K562 (cell line): ENCODE results near the gene HS3ST3A1. TPM values are rescaled to one million over a fixed set of nuclear protein-coding genes. Genes with fewer than 3 reads are reported as not detected.

Experiments
- FOXA3 ChIP-seq, 2 experiments: fragments of 450-650 bp in 1 of 2; sonication (generic) in 1 of 2; formaldehyde crosslinking; IDR thresholded peaks in 1 of 2; conservative IDR thresholded peaks in 1 of 2; 2 replicates each; pipeline versions ENCODE4 v1.4.0 to v1.8.0; 2020 to 2022; ENCODE audit warnings: mild to moderate bottlenecking in 2 of 2, missing genetic modification reagents in 1 of 2
- FOXJ3 ChIP-seq: sonication (generic); formaldehyde crosslinking; IDR thresholded peaks from 2 replicates; pipeline ENCODE4 v1.4.0; 2020; ENCODE audit warnings: mild to moderate bottlenecking, missing genetic modification reagents
- GABPB2 ChIP-seq: fragments of 250-450 bp; sonication (Bioruptor Pico); conservative IDR thresholded peaks from 2 replicates; pipeline ENCODE4 v1.5.1; 2021; ENCODE audit warnings: mild to moderate bottlenecking
- HES1 ChIP-seq: fragments of 450-650 bp; IDR thresholded peaks from 2 replicates; pipeline ENCODE4 v1.6.1; 2016; ENCODE audit warnings: low read depth, mild to moderate bottlenecking, moderate library complexity
- HEY1 ChIP-seq: fragments of 250-450 bp; sonication (Bioruptor Pico); IDR thresholded peaks from 2 replicates; pipeline ENCODE4 v1.5.0; 2020; ENCODE audit warnings: mild to moderate bottlenecking, moderate library complexity, borderline replicate concordance
- HMGN3 ChIP-seq: IDR thresholded peaks from 2 replicates; pipeline ENCODE4 v1.6.1; 2011; ENCODE audit warnings: borderline replicate concordance, low read depth, mild to moderate bottlenecking, mixed read lengths, low read length; ENCODE audit not compliant: insufficient read length; ENCODE audit errors: extremely low read depth
- KLF13 ChIP-seq: fragments of 450-650 bp; IDR thresholded peaks from 2 replicates; pipeline ENCODE4 v1.6.1; 2016; ENCODE audit warnings: missing genetic modification characterization, low read depth, mild to moderate bottlenecking, missing compliant biosample characterization, moderate library complexity, borderline replicate concordance
- MEIS2 ChIP-seq: fragments of 450-650 bp; IDR thresholded peaks from 2 replicates; pipeline ENCODE4 v1.6.1; 2014; ENCODE audit warnings: mild to moderate bottlenecking; ENCODE audit not compliant: partially characterized antibody
- PRPF4 ChIP-seq: fragments of 200-400 bp; formaldehyde crosslinking; IDR thresholded peaks from one replicate; pipeline ENCODE4 v1.6.1; 2017; ENCODE audit warnings: low read length, low read depth, mild to moderate bottlenecking; ENCODE audit not compliant: insufficient read depth, poor library complexity, severe bottlenecking
- RAD21 ChIP-seq, 2 experiments: fragments of 250-450 bp in 1 of 2; fragments of 450-650 bp in 1 of 2; sonication (Bioruptor Pico) in 1 of 2; formaldehyde crosslinking in 1 of 2; IDR thresholded peaks in 1 of 2; conservative IDR thresholded peaks in 1 of 2; 2 replicates each; pipeline versions ENCODE4 v1.4.0 to v1.8.0; 2020 to 2022; ENCODE audit warnings: mild to moderate bottlenecking in 2 of 2, moderate library complexity in 1 of 2
- RBFOX2 ChIP-seq: fragments of 200-400 bp; formaldehyde crosslinking; IDR thresholded peaks from 2 replicates; pipeline ENCODE4 v1.6.1; 2017; ENCODE audit warnings: low read depth, mild to moderate bottlenecking, low read length, moderate library complexity
- TAF1 ChIP-seq: IDR thresholded peaks from 2 replicates; pipeline ENCODE4 v1.6.1; 2011; ENCODE audit warnings: mild to moderate bottlenecking, low read length, moderate library complexity; ENCODE audit not compliant: insufficient read depth, control insufficient read depth, severe bottlenecking; ENCODE audit errors: extremely low read depth
- ZBTB34 ChIP-seq: fragments of 250-450 bp; sonication (Bioruptor Pico); IDR thresholded peaks from 2 replicates; pipeline ENCODE4 v1.8.0; 2021; ENCODE audit warnings: mild to moderate bottlenecking, moderate library complexity
- ZEB2 ChIP-seq: fragments of 450-650 bp; IDR thresholded peaks from 2 replicates; pipeline ENCODE4 v1.6.1; 2016
- ZNF444 ChIP-seq: fragments of 250-450 bp; sonication (Bioruptor Pico); IDR thresholded peaks from 2 replicates; pipeline ENCODE4 v1.4.0; 2020; ENCODE audit warnings: mild to moderate bottlenecking, moderate library complexity
- ZNF57 ChIP-seq: fragments of 450-650 bp; formaldehyde crosslinking; IDR thresholded peaks from 2 replicates; pipeline ENCODE4 v1.4.0; 2020; ENCODE audit warnings: mild to moderate bottlenecking, moderate library complexity
- ZNF778 ChIP-seq: fragments of 450-650 bp; formaldehyde crosslinking; IDR thresholded peaks from 2 replicates; pipeline ENCODE4 v1.4.0; 2020; ENCODE audit warnings: mild to moderate bottlenecking, moderate library complexity
- polyA plus RNA-seq, 8 experiments: library from polyadenylated mRNA; depleted of rRNA in 4 of 8; stranded (reverse) in 5 of 8; unstranded in 3 of 8; fragments of >200 nt; fragmentation: Nextera tagmentation in 2 of 8; fragmentation: Illumina TruSeq in 1 of 8; extraction: Ambion mirVana in 2 of 8; extraction: Trizol in 1 of 8; gene quantifications; 2 replicates each; pipeline versions ENCODE4 v1.2.1 to v1.2.3, GENCODE V29; 2011 to 2014; ENCODE audit warnings: inconsistent platforms in 1 of 8, missing spikeins in 1 of 8
- total RNA-seq, 7 experiments: library from RNA; depleted of rRNA in 6 of 7; stranded (reverse); fragments of >200 nt in 6 of 7; fragmentation: Illumina TruSeq in 2 of 7; extraction: Trizol in 2 of 7; gene quantifications; 2 replicates each; pipeline versions ENCODE4 v1.2.1 to v1.2.3, GENCODE V29; 2011 to 2021; ENCODE audit warnings: low replicate concordance in 1 of 7
- TF ChIP-seq, protein P1 (sequence below): sonication (generic); formaldehyde crosslinking; IDR thresholded peaks from 2 replicates; pipeline ENCODE4 v1.8.0; 2022; ENCODE audit warnings: mild to moderate bottlenecking, low read depth, missing genetic modification reagents
- TF ChIP-seq, protein P2 (sequence below): sonication (generic); formaldehyde crosslinking; IDR thresholded peaks from 2 replicates; pipeline ENCODE4 v1.8.1; 2023; ENCODE audit warnings: missing genetic modification reagents, mild to moderate bottlenecking, borderline replicate concordance

The HS3ST3A1 gene
- total and polyA plus RNA-seq, 9 of the 15 experiments (the other 6 are each of a cell fraction or from before 2014, with no cell fraction given), result 0.25 to 14.8 (median 2.3) TPM

GRCh38 chr17:13510062-13510461 is 91.7 kb downstream of the HS3ST3A1 start (continued):
- TF ChIP-seq ZBTB34 (CRISPR knock-in tag) (no peak), ZEB2 (0 out of 2 replicates have a peak, but pooled peaks have one; percentile 33), HES1 (peak; percentile 75; the same call in 1 of the 2 replicates), ZNF57 (CRISPR knock-in tag) (no peak), ZNF778 (CRISPR knock-in tag) (no peak), FOXA3 (CRISPR knock-in tag; conservative IDR thresholded peaks at IDR 0.05 in 1 of 2, IDR thresholded peaks at IDR 0.05 in 1 of 2) (0 out of 4 replicates have a peak, but pooled peaks of 1 of the 2 experiments have one; percentile 27), MEIS2 (peak; percentile 99), KLF13 (tag) (no peak), RBFOX2 (peak; percentile 50), GABPB2 (CRISPR knock-in tag) (no peak), HEY1 (CRISPR knock-in tag) (peak; percentile 80; the same call in 1 of the 2 replicates), HMGN3 (peak; percentile 87), TAF1 (peak; percentile 32), RAD21 (CRISPR knock-in tag; conservative IDR thresholded peaks at IDR 0.05 in 1 of 2, IDR thresholded peaks at IDR 0.05 in 1 of 2) (peak in 1 of 2 experiments; percentile 26; a peak in 2 of 4 replicates), PRPF4 (no peak), FOXJ3 (CRISPR knock-in tag) (no peak), ZNF444 (CRISPR knock-in tag) (no peak)
- TF ChIP-seq, protein P1, sequence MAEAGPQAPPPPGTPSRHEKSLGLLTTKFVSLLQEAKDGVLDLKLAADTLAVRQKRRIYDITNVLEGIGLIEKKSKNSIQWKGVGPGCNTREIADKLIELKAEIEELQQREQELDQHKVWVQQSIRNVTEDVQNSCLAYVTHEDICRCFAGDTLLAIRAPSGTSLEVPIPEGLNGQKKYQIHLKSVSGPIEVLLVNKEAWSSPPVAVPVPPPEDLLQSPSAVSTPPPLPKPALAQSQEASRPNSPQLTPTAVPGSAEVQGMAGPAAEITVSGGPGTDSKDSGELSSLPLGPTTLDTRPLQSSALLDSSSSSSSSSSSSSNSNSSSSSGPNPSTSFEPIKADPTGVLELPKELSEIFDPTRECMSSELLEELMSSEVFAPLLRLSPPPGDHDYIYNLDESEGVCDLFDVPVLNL, result no peak
- TF ChIP-seq, protein P2, sequence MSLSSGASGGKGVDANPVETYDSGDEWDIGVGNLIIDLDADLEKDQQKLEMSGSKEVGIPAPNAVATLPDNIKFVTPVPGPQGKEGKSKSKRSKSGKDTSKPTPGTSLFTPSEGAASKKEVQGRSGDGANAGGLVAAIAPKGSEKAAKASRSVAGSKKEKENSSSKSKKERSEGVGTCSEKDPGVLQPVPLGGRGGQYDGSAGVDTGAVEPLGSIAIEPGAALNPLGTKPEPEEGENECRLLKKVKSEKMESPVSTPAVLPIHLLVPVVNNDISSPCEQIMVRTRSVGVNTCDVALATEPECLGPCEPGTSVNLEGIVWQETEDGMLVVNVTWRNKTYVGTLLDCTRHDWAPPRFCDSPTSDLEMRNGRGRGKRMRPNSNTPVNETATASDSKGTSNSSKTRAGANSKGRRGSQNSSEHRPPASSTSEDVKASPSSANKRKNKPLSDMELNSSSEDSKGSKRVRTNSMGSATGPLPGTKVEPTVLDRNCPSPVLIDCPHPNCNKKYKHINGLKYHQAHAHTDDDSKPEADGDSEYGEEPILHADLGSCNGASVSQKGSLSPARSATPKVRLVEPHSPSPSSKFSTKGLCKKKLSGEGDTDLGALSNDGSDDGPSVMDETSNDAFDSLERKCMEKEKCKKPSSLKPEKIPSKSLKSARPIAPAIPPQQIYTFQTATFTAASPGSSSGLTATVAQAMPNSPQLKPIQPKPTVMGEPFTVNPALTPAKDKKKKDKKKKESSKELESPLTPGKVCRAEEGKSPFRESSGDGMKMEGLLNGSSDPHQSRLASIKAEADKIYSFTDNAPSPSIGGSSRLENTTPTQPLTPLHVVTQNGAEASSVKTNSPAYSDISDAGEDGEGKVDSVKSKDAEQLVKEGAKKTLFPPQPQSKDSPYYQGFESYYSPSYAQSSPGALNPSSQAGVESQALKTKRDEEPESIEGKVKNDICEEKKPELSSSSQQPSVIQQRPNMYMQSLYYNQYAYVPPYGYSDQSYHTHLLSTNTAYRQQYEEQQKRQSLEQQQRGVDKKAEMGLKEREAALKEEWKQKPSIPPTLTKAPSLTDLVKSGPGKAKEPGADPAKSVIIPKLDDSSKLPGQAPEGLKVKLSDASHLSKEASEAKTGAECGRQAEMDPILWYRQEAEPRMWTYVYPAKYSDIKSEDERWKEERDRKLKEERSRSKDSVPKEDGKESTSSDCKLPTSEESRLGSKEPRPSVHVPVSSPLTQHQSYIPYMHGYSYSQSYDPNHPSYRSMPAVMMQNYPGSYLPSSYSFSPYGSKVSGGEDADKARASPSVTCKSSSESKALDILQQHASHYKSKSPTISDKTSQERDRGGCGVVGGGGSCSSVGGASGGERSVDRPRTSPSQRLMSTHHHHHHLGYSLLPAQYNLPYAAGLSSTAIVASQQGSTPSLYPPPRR (CRISPR knock-in tag), result no peak
